SK-N-SH treated with all-trans-retinoic acid at 6 μM for 48 hours (cell line): ENCODE measurements around the gene SRGAP2B.
"Not testable (repeated sequence)": the region's sequence is repeated elsewhere in the genome, so short reads cannot be mapped to it uniquely, and the experiment has no call there.

Experiments used
- ATAC-seq: fragments of 200-7000 bp; cut with Tn5 transposase; 3 replicates; pipeline ENCODE4 v1.9.1; 2020; ENCODE audit warnings: mild to moderate bottlenecking, moderate library complexity

SRGAP2B gene

DNA sequence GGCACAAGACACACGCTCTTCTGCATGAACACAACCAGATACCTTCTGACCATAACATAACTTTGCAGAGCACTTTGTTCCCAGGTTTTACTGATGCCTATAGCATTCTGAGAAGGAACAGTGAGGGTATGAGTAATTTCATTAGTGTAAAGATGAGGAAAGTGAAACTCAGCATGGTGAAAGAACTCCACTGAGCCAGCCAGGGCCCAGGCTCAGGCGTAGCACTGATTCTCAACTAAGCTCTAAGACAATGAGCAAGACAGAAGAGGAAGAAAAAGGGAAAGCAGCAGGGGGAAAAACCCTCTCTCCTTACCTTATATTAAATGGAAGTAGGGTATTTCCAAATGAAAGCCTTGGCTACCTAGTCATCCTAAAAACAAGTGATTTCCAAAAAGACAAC lies 155.1 kb downstream of the SRGAP2B start:
- not testable (repeated sequence) for ATAC-seq

DNA sequence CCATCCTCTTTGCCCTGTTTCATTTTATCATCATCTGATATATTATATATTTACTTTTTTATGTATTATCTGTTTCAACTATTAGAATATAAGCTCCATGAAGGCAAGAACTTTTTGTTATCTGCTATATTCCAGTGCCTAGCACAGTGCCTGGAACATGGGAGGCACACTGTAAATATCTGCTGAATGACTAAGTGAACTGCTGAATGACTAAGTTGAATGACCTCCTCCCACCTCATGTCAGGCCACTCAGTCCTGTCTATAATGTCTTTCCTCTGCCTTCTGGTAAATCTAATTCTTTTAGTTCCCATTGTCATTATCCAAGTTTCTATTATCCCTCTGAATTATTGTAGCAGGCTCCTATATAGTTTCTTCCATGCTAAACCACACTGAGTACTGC lies 156.5 kb downstream of the SRGAP2B start:
- ATAC-seq, result peak; percentile 4; the same call in 2 of the 3 replicates

GRCh38 chr1:144936186-144936732 lies 158.9 kb downstream of the SRGAP2B start:
- peak; percentile 90 for ATAC-seq

DNA sequence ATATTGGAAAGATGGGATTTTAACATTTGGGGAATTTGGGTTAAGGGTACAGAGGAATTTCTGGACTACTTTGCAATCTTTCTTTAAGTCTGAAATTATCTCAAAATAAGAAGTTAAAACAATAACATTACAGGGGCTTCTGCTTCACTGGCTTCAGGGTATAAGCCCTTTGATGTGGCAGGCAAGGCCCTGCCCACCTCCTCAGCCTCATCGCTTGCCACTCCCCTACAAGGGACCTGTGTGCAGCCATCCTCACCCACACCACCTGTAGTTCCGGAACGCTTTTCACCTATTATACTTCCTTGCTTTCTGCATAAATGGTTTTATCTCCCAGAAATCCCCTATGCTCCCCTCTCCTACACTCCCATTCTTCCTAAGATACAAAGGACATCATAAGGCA lies 159.8 kb downstream of the SRGAP2B start:
- not testable (repeated sequence) for ATAC-seq

- not testable (repeated sequence) for ATAC-seq
Measured at GRCh38 chr1:144933014-144933413, 162.1 kb downstream of the SRGAP2B start.

DNA sequence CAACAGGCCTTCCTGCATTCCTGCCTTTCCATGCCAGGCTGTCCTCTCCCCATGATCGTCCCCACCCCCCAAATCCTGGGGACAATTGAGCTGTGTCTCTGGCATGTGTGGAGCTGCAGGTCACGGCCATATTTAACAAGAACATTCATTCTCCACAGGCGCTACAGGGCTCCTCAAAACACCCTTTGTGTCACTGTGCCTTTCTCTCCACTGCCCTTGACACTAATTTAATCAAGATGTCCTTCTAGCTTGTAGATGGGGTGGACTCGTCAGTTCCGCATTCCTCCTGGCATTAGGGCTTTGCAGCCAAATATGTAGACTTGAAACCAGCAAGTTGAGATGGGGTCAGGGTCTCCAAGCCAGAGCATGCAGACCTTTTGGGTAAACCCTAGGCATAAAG lies 163.0 kb downstream of the SRGAP2B start:
- not testable (repeated sequence) for ATAC-seq

GRCh38 chr1:144931553-144931952 lies 163.6 kb downstream of the SRGAP2B start:
- ATAC-seq, result not testable (repeated sequence)

DNA sequence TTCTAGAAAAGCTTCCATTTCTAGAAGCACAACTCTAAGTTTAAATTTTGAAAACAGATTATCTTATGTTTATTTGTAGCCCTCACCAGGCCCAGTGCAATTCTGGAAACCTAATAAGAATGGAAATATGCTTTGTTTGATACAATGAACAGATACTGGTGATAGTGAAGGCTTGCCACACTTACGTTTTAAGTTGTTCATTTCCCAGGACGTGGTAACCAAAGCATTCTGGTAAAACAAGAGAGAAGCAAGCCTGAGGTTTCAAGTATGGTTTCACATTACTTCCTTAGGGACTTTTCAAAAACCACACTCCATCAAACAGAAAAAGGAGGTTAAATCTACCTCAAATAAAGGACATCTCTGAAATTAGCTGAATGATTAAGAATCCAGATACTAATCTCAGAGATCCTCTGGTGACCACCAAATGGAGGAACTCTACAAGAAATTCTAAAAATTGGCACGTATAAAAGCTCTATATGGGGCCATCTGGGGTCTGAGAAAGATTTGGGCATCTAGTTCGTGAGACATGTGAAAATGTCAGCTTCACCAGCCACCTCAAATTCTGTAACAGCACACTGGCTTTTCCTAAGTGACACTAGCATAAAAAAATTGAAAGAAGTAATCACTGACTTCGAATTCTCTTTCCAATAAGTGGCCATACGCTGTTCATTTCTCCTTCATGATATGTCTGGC lies 164.9 kb downstream of the SRGAP2B start:
- not testable (repeated sequence) for ATAC-seq

DNA sequence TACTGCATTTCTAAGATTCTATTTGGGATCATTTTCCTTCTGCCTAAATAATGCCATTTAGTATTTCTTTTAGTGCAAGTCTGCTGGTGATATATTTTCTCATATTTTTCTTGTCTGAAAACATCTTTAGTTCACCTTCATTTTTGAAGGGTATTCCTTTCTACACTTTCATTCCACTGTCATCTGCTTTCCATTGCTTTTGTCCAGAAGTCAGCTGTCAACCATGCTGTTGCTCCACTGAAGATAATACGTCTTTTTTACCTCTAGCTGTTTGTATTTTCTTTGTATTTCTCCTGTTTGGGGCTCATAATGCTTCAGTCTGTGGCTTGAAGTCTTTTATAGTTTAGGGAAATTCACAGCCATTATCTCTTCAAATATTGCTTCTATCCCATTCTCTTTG lies 167.8 kb downstream of the SRGAP2B start:
- not testable (repeated sequence) for ATAC-seq

DNA sequence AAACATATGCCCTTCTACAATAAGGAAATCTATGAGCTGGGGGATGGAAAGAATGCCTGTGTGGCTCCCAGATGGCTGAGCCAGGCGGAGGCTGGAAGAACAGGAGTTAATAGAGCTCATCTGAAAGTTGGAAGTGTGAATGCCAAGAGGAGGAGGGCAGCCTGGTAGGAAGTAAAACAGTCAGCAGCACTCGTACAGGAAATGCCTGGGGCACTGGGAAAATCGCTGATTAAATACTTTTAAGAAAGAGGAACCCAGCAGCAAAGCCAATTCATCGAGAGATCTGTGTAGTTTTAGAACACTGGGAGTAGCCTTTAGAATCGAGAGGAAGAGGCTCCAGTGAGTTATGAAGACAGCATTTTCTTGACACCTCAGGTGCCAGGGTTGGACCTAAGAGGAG lies 171.5 kb downstream of the SRGAP2B start:
- peak; percentile 88 for ATAC-seq

DNA sequence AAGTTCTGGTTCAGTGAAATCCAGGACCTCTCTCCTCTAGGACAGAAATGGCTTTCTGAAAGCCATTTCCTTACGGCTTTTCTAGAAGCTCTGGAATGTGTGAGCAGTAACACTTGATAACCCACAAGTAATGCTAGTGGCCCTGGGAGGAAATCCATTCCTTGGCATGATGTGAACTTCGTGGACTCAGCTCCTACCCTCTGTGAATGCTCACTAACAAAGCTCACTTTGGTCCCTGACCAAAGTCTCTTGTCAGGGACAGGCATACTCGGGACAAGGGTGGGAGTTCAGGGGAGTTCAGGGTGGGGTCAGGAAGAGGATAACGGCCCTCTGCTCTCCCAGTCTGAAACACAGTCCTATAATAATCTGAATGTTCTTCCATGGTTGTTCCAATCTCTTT lies 172.3 kb downstream of the SRGAP2B start:
- ATAC-seq, result not testable (repeated sequence)

- ATAC-seq, result not testable (repeated sequence)
Measured at GRCh38 chr1:144919106-144919505, 176.0 kb downstream of the SRGAP2B start.

- peak; percentile 71 for ATAC-seq
Measured at GRCh38 chr1:144918027-144918603, 177.0 kb downstream of the SRGAP2B start.

GRCh38 chr1:144917154-144918026 lies 177.7 kb downstream of the SRGAP2B start:
- peak; percentile 68 for ATAC-seq

GRCh38 chr1:144913977-144914734 lies 181.0 kb downstream of the SRGAP2B start:
- peak; percentile 52 for ATAC-seq

- not testable (repeated sequence) for ATAC-seq
Measured at GRCh38 chr1:144913458-144913857, 181.7 kb downstream of the SRGAP2B start.

- ATAC-seq, result not testable (repeated sequence)
Measured at GRCh38 chr1:144910729-144911128, 184.4 kb downstream of the SRGAP2B start.

DNA sequence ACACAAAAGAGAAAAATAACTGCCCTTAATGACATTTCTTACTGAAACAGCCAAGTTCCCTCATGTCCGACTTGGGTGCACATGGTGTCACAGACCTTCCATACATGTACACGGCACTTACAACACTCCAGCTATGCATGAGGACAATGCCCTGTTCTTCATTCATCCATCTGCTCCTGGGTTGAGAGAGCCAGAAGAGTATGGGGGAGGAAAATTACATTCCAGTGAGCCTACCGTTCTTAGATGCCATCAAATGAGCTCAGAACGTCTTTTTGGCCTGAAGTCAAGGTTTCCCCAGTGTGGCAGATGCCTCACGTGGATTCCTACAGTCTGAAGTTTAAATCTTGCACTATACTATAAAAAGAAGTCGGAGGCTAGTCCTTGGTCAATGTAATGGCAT lies 194.3 kb downstream of the SRGAP2B start:
- ATAC-seq, result peak; percentile 73

GRCh38 chr1:144894454-144895201 lies 200.5 kb downstream of the SRGAP2B start:
- ATAC-seq, result peak; percentile 94

DNA sequence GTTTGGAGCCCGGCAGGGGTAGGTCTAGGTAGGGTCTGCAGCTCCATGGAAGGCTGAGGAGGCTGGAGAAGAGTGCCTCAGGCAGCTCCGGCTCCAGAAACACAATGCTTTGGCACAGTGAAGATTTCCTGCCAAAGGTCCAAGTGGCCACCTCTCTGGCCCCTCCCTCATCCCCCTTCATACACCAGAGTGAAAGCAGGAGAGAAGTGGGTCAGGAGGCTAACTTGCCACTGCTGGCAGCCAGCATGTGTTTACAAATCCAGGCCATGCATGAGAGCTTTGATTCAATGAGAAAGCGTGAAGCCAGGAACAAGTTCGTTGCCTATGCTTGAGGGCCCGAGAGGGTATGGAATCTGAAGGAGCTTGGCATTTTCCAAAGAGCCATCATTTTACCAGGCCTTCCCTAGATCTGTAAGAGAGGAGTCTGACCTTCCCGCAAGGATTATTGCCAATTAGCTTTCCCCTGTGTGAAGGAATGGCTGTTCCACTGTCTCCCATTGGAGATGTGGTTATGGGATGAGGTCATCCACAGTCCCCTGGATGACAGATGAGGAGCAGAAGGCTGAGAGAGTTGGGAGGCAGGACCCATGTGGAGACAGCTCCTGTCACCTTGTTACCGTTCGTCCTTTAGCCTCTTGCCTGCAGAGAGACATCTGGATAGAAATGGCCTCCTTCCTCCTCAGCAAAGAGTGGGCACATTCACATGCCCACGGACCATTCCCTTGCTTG lies 201.3 kb downstream of the SRGAP2B start:
- ATAC-seq, result peak; percentile 18

- ATAC-seq, result not testable (repeated sequence)
Measured at GRCh38 chr1:144893062-144893461, 202.1 kb downstream of the SRGAP2B start.
